ENCODE data around the gene SOX5.
"Not testable (repeated sequence)": the region's sequence is repeated elsewhere in the genome, so short reads cannot be mapped to it uniquely, and the experiment has no call there.

SOX5 gene

GRCh38 chr12:23540572-23540971 lies 408.9 kb downstream of the SOX5 start:
- DNase-seq (ENCODE audit: low read depth), result no peak

- DNase-seq (ENCODE audit: low read depth), result no peak
Measured at GRCh38 chr12:23536293-23536692, 413.2 kb downstream of the SOX5 start.

- no peak for DNase-seq (ENCODE audit: low read depth)
Measured at GRCh38 chr12:23535441-23535840, 414.0 kb downstream of the SOX5 start.

GRCh38 chr12:23534196-23534595 lies 415.3 kb downstream of the SOX5 start:
- no peak for DNase-seq (ENCODE audit: low read depth)

GRCh38 chr12:23533699-23534098 lies 415.8 kb downstream of the SOX5 start:
- DNase-seq (ENCODE audit: low read depth), result no peak

- DNase-seq (ENCODE audit: low read depth), result no peak
Measured at GRCh38 chr12:23533265-23533664, 416.2 kb downstream of the SOX5 start.

- no peak for DNase-seq (ENCODE audit: low read depth)
Measured at GRCh38 chr12:23528316-23528715, 421.2 kb downstream of the SOX5 start.

GRCh38 chr12:23525450-23526072 lies 423.9 kb downstream of the SOX5 start:
- DNase-seq (ENCODE audit: low read depth), result no peak

- no peak for DNase-seq (ENCODE audit: low read depth)
Measured at GRCh38 chr12:23523339-23523738, 426.1 kb downstream of the SOX5 start.

GRCh38 chr12:23519444-23519843 lies 430.0 kb downstream of the SOX5 start:
- DNase-seq (ENCODE audit: low read depth), result not testable (repeated sequence)

GRCh38 chr12:23515785-23516184 lies 433.7 kb downstream of the SOX5 start:
- not testable (repeated sequence) for DNase-seq (ENCODE audit: low read depth)

- no peak for DNase-seq (ENCODE audit: low read depth)
Measured at GRCh38 chr12:23510484-23510883, 439.0 kb downstream of the SOX5 start.

GRCh38 chr12:23509832-23510231 lies 439.6 kb downstream of the SOX5 start:
- not testable (repeated sequence) for DNase-seq (ENCODE audit: low read depth)

- DNase-seq (ENCODE audit: low read depth), result not testable (repeated sequence)
Measured at GRCh38 chr12:23507785-23508184, 441.7 kb downstream of the SOX5 start.

- not testable (repeated sequence) for DNase-seq (ENCODE audit: low read depth)
Measured at GRCh38 chr12:23505736-23506135, 443.7 kb downstream of the SOX5 start.

- no peak for DNase-seq (ENCODE audit: low read depth)
Measured at GRCh38 chr12:23504641-23505399, 444.6 kb downstream of the SOX5 start.

GRCh38 chr12:23504043-23504442 lies 445.4 kb downstream of the SOX5 start:
- no peak for DNase-seq (ENCODE audit: low read depth)

GRCh38 chr12:23503544-23503943 lies 445.9 kb downstream of the SOX5 start:
- no peak for DNase-seq (ENCODE audit: low read depth)

- no peak for DNase-seq (ENCODE audit: low read depth)
Measured at GRCh38 chr12:23502259-23502658, 447.2 kb downstream of the SOX5 start.

- no peak for DNase-seq (ENCODE audit: low read depth)
Measured at GRCh38 chr12:23495472-23495871, 454.0 kb downstream of the SOX5 start.

GRCh38 chr12:23493672-23494071 lies 455.8 kb downstream of the SOX5 start:
- DNase-seq (ENCODE audit: low read depth), result no peak

GRCh38 chr12:23491029-23491428 lies 458.4 kb downstream of the SOX5 start:
- not testable (repeated sequence) for DNase-seq (ENCODE audit: low read depth)

GRCh38 chr12:23488130-23488529 lies 461.3 kb downstream of the SOX5 start:
- no peak for DNase-seq (ENCODE audit: low read depth)

GRCh38 chr12:23484238-23484637 lies 465.2 kb downstream of the SOX5 start:
- DNase-seq (ENCODE audit: low read depth), result no peak

Measured in activated T-cell treated with anti-CD3 and anti-CD28 coated beads for 48 hours (primary cell).